ENCODE results near the gene FANCF.

FANCF gene

GRCh38 chr11:22668005-22668796 is 42.6 kb upstream of the FANCF start:
- TF ChIP-seq SIN3A (IDR thresholded peaks at IDR 0.05; ENCODE audit: borderline replicate concordance, insufficient read depth, low read length) (no peak), FOXP2 (optimal IDR thresholded peaks at IDR 0.05; ENCODE audit: borderline replicate concordance, extremely low read depth, extremely low read length, insufficient read depth) (no peak), REST (IDR thresholded peaks at IDR 0.05; ENCODE audit: insufficient read depth in 1 of 2, low read depth in 2 of 2, low read length in 2 of 2) (no peak), POLR2AphosphoS5 (IDR thresholded peaks at IDR 0.05; ENCODE audit: low read depth, low read length) (no peak), TAF1 (IDR thresholded peaks at IDR 0.05; ENCODE audit: borderline replicate concordance, insufficient read depth, low read length) (no peak)

DNA sequence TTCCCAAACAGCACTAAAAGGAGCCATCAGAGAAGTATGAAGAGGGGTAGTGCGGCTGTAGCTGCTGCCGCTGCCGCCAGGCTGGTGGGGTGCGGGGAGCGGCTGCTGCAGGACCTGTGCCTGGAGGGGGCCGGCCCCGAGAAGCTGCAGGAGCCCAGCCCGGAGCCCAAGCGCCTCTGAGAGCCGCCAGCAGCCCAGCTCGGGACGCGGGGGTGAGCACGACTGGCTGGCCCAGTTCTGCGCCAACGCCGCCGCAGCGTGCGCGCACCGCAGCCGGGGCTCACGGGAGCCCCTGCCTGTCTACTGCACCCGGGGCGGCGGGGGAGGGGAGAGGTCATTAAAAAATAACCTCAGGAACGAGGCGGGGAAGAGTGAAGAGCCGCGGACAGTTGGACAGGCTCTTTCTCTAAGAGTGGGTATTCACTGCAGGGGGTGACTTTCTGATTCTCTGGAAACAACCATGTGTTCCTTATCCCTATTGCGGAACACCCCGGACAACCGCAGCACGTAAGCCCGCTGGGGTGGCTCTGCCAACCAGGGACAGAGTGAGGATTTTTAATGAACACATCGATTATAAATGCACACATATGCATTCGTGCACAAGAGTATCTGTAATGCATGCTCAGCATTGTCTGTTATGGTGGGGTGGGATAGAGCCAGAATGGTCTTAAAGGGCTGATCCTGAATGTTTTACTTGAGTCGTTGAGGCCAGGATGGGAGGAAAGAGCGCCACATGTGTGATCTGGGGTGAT is 41.2 kb upstream of the FANCF start:
- TF ChIP-seq REST (IDR thresholded peaks at IDR 0.05; ENCODE audit: insufficient read depth in 1 of 2, low read depth in 2 of 2, low read length in 2 of 2) (peak in 1 of 2 experiments; percentile 41; a peak in 1 of 4 replicates), SIN3A (IDR thresholded peaks at IDR 0.05; ENCODE audit: borderline replicate concordance, insufficient read depth, low read length) (peak; percentile 65; the same call in 1 of the 2 replicates), FOXP2 (optimal IDR thresholded peaks at IDR 0.05; ENCODE audit: borderline replicate concordance, extremely low read depth, extremely low read length, insufficient read depth) (no peak)

DNA sequence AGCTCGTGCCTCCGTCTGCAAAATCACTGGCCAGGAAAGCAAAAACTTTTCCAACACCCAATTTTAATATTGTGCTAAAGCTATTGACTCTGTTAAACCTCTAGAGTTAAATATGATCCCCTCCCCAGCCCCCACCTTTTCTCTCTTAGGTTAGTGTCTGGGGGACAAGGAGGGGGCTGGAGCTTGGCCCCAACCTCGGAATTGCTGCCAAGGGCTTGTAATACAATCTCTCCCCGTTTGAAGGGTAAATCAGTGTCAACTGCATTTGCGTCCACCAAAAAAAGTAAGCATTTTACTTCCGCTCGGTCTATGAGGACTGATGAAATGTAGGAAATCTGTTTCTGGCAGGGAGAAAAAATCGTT is 40.7 kb upstream of the FANCF start, which contains the start of gene GAS2:
Gene GAS2, plus strand, starts transcription at position 287 of the 363 bp plus-strand sequence. CDS start 8,259 bp downstream, outside the sequence.
- TF ChIP-seq POLR2AphosphoS5 (IDR thresholded peaks at IDR 0.05; ENCODE audit: low read depth, low read length) (no peak), SIN3A (IDR thresholded peaks at IDR 0.05; ENCODE audit: borderline replicate concordance, insufficient read depth, low read length) (no peak), TAF1 (IDR thresholded peaks at IDR 0.05; ENCODE audit: borderline replicate concordance, insufficient read depth, low read length) (no peak), REST (IDR thresholded peaks at IDR 0.05; ENCODE audit: insufficient read depth in 1 of 2, low read depth in 2 of 2, low read length in 2 of 2) (no peak), FOXP2 (optimal IDR thresholded peaks at IDR 0.05; ENCODE audit: borderline replicate concordance, extremely low read depth, extremely low read length, insufficient read depth) (no peak)

DNA sequence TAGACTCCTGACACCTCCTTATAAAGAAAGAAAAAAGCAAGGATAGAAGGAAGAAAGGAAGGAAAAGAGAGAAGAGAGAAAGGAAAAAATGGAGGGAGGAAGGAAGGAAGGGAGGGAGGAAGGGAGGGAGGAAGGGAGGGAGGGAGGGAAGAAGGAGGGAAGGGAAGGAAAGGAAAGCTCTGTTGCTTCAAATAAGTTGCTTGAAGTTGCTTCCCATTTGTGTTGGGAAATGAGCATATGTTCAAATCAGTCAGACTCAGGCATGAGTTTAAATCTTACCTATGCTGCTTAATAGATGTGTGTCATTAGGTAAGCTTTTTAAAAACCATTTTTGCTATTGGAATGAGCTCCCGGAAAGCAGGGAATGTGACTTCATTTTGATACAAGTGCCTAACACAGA is 34.2 kb upstream of the FANCF start:
- TF ChIP-seq SIN3A (IDR thresholded peaks at IDR 0.05; ENCODE audit: borderline replicate concordance, insufficient read depth, low read length) (no peak), POLR2AphosphoS5 (IDR thresholded peaks at IDR 0.05; ENCODE audit: low read depth, low read length) (no peak), REST (IDR thresholded peaks at IDR 0.05; ENCODE audit: insufficient read depth in 1 of 2, low read depth in 2 of 2, low read length in 2 of 2) (no peak), FOXP2 (optimal IDR thresholded peaks at IDR 0.05; ENCODE audit: borderline replicate concordance, extremely low read depth, extremely low read length, insufficient read depth) (no peak), TAF1 (IDR thresholded peaks at IDR 0.05; ENCODE audit: borderline replicate concordance, insufficient read depth, low read length) (no peak)
